DND-41 (cell line): ENCODE measurements around the gene PDF.
A peak's percentile ranks its signal among the peaks of the same experiment; 100 is the strongest.

Source experiments
- ATAC-seq: fragments of 200-7000 bp; cut with Tn5 transposase; 3 replicates; pipeline ENCODE4 v1.9.1; 2021; ENCODE audit warnings: low read depth; ENCODE audit not compliant: insufficient read depth
- DNase-seq: peaks from one replicate; pipeline ENCODE4 v3.0.0-alpha.2; 2020
- H2AFZ ChIP-seq: 2 replicates; pipeline ENCODE4 v1.6.0; 2012; ENCODE audit warnings: low read depth, low read length
- H3K27ac ChIP-seq: 2 replicates; pipeline ENCODE4 v1.5.1; 2012; ENCODE audit warnings: low read length, inconsistent platforms
- H3K27me3 ChIP-seq: fragments of 200-600 bp; sonication (generic); 2 replicates; pipeline ENCODE4 v1.6.0; 2012; ENCODE audit warnings: low read length, mild to moderate bottlenecking, inconsistent platforms; ENCODE audit not compliant: insufficient read depth, poor library complexity
- H3K36me3 ChIP-seq: 2 replicates; pipeline ENCODE4 v1.5.1; 2012; ENCODE audit warnings: low read length, inconsistent platforms; ENCODE audit not compliant: insufficient read depth
- H3K4me1 ChIP-seq: 2 replicates; pipeline ENCODE4 v1.5.1; 2012; ENCODE audit warnings: mild to moderate bottlenecking, low read length; ENCODE audit not compliant: insufficient read depth
- H3K4me2 ChIP-seq: 2 replicates; pipeline ENCODE4 v1.6.0; 2012; ENCODE audit warnings: mild to moderate bottlenecking, moderate library complexity, low read length, inconsistent platforms; ENCODE audit not compliant: insufficient read depth
- H3K4me3 ChIP-seq, 2 experiments: fragments of 200-600 bp in 1 of 2; shearing (Covaris generic) in 1 of 2; 2 replicates each; pipeline ENCODE4 v1.5.1; 2012 to 2016; ENCODE audit warnings: inconsistent platforms in 2 of 2, low read length in 2 of 2, mild to moderate bottlenecking in 2 of 2, low read depth in 1 of 2, moderate library complexity in 1 of 2
- H3K79me2 ChIP-seq: 2 replicates; pipeline ENCODE4 v1.6.0; 2012; ENCODE audit warnings: low read length, inconsistent platforms; ENCODE audit not compliant: insufficient read depth
- H3K9ac ChIP-seq: 2 replicates; pipeline ENCODE4 v1.6.0; 2012; ENCODE audit warnings: low read depth, mild to moderate bottlenecking, inconsistent platforms, low read length, moderate library complexity
- H3K9me3 ChIP-seq: 2 replicates; pipeline ENCODE4 v1.5.1; 2012; ENCODE audit warnings: low read length, moderate library complexity, mild to moderate bottlenecking, inconsistent platforms; ENCODE audit not compliant: insufficient read depth, severe bottlenecking
- H4K20me1 ChIP-seq: 2 replicates; pipeline ENCODE4 v1.6.0; 2012; ENCODE audit warnings: low read length; ENCODE audit not compliant: insufficient read depth
- CTCF ChIP-seq: IDR thresholded peaks from 2 replicates; pipeline ENCODE4 v1.5.1; 2012; ENCODE audit warnings: borderline replicate concordance, low read length, moderate library complexity, mild to moderate bottlenecking; ENCODE audit not compliant: poor library complexity, severe bottlenecking; ENCODE audit errors: extremely low read depth
- EZH2 ChIP-seq: IDR thresholded peaks from 3 replicates; pipeline ENCODE4 v1.6.1; 2012; ENCODE audit warnings: borderline replicate concordance, low read depth, mild to moderate bottlenecking, moderate library complexity, low read length, inconsistent platforms; ENCODE audit not compliant: severe bottlenecking

PDF gene

DNA sequence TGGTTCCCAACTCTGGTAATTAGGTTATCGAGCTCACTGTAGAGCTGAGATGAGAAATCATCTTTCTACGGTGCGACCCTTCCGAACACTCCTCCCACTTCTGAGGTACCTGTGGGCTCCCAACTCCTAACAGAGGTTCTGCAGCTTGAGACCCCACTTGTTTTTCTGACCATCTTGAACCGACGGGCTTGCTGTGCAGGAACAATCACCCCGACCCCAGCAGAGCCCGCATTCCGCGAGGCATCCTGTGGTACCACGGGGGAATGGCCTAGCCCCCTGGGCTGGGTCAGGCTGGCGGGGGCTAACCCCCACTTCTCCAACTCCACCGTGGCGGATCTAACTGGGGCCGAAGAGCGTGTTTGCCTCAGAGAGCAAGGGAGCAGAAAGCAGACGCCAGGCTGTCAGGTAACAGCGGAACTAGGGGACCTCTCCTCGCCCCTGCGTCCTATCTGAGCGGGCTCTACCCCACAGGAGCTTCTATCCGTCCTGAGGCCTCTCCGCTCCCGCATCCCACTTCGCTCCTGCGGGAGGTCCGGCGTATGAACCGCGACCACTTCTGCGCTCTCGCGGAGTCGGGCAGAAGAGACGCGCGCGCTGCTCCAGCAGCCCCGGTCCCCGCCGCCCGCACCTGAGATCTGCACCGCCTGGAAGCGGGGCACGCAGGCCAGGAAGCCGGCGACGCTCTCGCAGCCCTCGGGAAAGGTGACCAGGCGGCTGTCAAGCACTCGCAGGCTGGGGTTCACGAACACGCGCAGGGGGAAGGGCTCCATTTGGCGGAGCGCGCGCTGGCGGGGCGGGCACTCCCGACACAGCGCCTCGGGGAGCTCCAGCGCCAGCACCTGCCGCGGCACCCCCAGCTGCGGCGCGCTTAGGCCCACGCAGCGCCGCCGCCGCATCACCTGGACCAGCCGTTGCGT, 761 bp downstream of the PDF start:
- H4K20me1 ChIP-seq = peaks cover 49% of the 10 kb centered on the region
- ATAC-seq = peak; percentile 38
- peaks cover 70% of the 10 kb centered on the region for H3K79me2 ChIP-seq

DNA sequence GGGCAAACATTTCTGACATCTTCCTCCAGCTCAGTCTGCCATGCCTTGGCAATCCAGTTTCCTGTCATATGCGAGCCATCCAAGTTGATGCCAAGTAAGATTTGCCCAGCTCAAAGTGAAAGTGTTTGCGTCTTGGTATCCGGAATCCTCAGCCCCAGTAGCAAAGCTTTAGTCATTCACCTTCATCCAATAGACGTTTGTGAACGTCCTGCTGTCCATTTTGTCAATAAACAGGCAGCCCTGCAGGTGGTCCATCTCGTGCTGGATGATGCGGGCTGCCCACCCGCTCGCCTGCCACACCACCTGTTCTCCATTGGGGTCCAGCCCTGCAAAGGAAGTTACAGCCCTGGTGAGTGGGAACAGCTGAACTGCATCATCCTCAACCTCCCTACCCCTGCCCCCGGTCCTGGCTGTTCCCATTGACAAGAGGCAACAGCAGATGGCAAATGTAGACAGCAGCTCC, 1.5 kb downstream of the PDF start:
- Histone ChIP-seq H3K4me2 (peak overlapping the region; percentile 94), H3K9me3 (no peaks in the 10 kb centered on the region), H3K27me3 (no peaks in the 10 kb centered on the region), H3K4me3 (peak overlapping the region; percentile 65 to 89; a peak in 3 of 4 replicates), H3K27ac (peak overlapping the region; percentile 93), H3K9ac (peak overlapping the region; percentile 96), H3K4me1 (peaks cover 60% of the 10 kb centered on the region), H4K20me1 (peaks cover 55% of the 10 kb centered on the region), H3K36me3 (peaks cover 70% of the 10 kb centered on the region), H3K79me2 (peaks cover 77% of the 10 kb centered on the region), H2AFZ (no peak overlapping the region)
- no peak for ATAC-seq
- peak; percentile 34 for DNase-seq
- TF ChIP-seq CTCF (no peak), EZH2 (no peak)

More for the DNA sequence above, 761 bp downstream of the PDF start:
- TF ChIP-seq CTCF (peak; percentile 1), EZH2 (no peak)
- peaks cover 60% of the 10 kb centered on the region for H3K4me1 ChIP-seq
- H3K36me3 ChIP-seq = peaks cover 70% of the 10 kb centered on the region
- H3K9me3 ChIP-seq = no peaks in the 10 kb centered on the region
- peak overlapping the region; percentile 96 for H3K9ac ChIP-seq
- H2AFZ ChIP-seq = peak overlapping the region; percentile 87
- peak overlapping the region; percentile 93 for H3K27ac ChIP-seq
- H3K4me2 ChIP-seq = peak overlapping the region; percentile 94
- H3K4me3 ChIP-seq = peak overlapping the region; percentile 65 to 89; a peak in 3 of 4 replicates
- no peak for DNase-seq
- H3K27me3 ChIP-seq = no peaks in the 10 kb centered on the region

DNA sequence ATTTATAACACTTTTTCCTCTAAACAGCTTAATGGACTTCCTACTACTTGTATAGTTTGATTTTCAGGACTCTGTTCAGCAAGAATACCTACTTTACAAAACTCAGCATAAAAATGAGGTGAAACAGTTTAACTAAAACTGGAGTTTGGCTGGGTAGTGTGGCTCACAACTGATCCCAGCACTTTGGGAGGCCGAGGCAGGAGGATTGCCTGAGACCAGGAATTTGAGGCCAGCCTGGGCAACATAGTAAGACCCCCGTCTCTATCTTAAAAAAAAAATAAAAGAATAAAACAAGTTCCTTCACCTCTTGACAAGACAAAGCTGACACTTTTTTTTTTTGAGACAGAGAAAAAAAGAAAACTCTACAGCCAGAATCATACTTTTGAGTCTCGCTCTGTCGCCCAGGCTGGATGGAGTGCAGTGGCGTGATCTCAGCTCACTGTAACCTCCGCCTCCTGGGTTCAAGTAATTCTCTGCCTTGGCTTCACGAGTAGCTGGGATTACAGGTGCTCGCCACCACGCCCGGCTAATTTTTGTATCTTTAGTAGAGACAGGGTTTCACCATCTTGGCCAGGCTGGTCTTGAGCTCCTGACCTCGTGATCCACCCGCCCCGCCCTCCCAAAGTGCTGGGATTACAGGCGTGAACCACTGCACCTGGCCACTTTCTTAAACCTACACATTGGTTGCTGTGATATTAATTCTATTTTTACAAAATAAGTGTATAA, 2.6 kb downstream of the PDF start:
- H3K4me1 ChIP-seq = peaks cover 64% of the 10 kb centered on the region
- H4K20me1 ChIP-seq = peaks cover 64% of the 10 kb centered on the region
- TF ChIP-seq CTCF (no peak), EZH2 (no peak)
- H3K9me3 ChIP-seq = no peaks in the 10 kb centered on the region
- H2AFZ ChIP-seq = no peak overlapping the region
- H3K79me2 ChIP-seq = peaks cover 88% of the 10 kb centered on the region
- peaks cover 72% of the 10 kb centered on the region for H3K36me3 ChIP-seq
- peak overlapping the region; percentile 94 for H3K4me2 ChIP-seq
- ATAC-seq (no peak), DNase-seq (no peak)
- peak overlapping the region; percentile 96 for H3K9ac ChIP-seq
- H3K4me3 ChIP-seq = peak overlapping the region in 1 of 2 experiments; percentile 89; a peak in 2 of 4 replicates
- peak overlapping the region; percentile 27; the same call in 1 of the 2 replicates for H3K27ac ChIP-seq
- no peaks in the 10 kb centered on the region for H3K27me3 ChIP-seq
